ELR (cell line): Measurements from ENCODE around the gene WDFY4.
A peak's percentile ranks its signal among the peaks of the same experiment; 100 is the strongest.

Experiments used
- DNase-seq: peaks from one replicate; pipeline ENCODE4 v3.0.0-alpha.2; 2015; ENCODE audit warnings: low read depth

WDFY4 gene

DNA sequence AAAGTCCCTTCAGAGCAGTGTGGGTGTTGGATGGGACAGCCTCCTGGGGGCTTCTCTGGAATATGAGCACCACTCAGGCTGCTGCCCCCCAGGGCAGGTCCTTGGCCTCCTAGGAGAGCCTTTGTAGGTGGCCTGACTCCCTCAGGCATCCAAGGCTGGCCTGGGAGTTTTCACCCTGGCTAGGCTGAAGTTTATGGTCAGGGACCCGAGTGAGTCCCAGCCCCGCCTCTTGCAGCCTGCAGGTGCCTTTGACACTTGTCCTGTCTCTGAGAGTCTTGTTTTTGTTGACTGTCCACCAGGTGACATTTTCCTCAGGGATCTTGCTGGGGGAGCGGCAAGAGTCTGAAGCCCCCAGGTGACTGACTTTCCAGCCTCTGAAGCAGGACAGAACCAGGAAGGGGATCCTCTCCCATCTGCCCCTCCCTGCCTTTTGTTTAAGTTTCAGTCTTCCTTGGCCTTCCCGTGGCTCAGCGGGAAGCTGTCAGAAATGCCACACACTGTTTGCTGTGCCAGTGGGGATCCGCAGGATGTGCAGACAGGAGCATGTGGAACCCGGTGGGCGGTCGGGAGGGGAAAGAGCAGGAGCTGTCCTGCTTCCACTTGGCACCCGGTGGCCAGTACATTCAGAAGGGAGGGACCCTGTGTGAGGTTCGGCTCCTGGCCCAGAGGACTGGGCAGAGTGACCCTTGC lies 195.5 kb downstream of the WDFY4 start:
- DNase-seq = no peak

DNA sequence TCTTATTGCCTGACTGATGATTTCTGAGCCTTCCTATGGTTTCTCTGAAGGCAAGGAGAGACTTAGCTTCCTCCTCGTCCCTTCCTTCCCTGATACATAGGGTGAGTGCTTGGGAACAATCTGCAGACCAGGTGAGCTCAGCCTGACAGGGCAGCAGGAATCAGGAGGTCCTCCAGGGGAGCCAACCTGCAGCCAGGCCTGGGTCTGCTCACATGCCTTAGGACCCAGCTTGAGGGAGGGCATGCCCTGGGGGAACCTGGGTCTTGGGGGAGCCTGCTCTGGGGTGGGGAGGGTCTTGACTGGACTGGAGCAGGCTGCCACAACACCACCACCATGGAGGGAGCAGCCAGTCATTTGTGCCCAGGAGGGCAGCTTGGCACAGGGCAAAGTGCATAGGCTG lies 197.3 kb downstream of the WDFY4 start:
- no peak for DNase-seq

- DNase-seq = no peak
Observed at GRCh38 chr10:48882881-48883280, 198.2 kb downstream of the WDFY4 start.

- DNase-seq = no peak
Observed at GRCh38 chr10:48883701-48884100, 199.0 kb downstream of the WDFY4 start.

DNA sequence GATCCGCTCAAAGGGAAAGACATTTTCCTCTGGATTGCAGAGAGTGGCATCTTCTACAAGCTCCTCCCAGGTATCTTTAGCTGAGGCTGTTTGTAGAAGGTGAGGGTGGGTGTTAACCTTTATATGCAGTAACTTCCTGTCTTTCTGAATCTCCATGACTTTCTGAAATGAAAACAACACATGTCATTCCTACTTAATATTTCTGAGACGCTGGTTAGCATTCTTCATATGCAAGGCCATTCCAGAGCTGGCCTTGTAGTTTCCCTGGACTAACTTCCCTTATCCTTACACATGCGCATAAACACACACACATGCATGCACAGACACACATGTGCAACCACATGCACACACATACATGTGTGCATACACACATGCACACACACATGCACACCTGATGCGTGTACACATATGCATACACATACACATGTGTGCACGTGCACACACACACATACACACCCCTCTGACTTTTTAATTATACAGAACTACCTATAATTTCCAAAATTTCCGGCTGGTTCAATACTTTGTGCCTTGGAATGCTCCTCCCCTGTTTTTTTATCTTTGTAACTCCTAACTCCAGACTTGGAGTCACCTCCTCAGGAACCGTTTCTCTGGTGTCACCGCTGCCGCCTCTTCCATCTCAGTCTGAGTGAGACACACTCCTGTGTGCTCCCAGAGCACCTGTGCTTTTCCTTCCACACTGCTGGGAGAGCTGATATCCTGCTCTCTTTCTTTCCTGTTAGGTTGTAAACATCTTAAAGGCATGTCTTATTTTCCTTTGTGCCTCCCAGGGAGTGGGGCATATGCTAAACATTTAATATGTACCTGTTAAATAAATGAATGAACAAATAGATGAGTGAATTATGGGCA lies 199.7 kb downstream of the WDFY4 start:
- no peak for DNase-seq

DNA sequence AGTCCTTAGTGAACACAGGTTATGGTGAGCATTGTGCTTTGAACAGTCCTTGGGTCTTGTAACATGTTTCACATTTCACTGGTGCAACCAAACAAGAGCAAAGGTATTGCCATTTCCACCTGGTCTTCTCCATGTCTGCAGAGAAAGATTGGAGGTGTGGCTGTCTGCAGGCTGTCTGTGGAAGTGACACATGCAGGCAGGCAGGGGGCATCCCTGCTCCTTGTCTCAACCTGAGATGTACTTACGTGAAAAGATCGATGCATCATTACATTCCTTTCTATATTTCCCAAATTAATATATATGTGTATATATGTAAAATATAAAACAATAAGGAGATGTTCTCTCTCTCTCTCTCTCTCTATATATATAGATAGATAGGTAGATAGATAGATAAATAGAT lies 200.7 kb downstream of the WDFY4 start:
- DNase-seq = peak; percentile 27

DNA sequence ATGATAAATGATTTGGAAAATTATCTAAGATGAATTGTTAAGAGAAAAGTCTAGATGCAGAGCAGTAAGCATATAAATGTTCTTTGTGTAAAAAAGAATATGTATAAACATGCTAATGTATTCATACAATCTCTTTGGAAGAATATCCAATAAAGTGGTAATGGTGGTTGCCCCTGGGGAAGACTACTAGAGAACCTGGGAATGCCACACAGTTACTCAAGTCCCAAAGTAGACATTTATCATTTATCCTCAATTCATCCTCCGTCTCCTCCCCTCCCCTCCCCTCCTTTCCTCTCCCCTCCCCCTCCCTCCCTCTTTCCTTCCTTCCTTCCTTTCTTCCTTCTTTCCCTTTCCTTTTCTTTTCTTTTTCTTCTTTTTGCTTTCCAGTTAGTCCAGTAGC lies 203.3 kb downstream of the WDFY4 start:
- DNase-seq = no peak

DNA sequence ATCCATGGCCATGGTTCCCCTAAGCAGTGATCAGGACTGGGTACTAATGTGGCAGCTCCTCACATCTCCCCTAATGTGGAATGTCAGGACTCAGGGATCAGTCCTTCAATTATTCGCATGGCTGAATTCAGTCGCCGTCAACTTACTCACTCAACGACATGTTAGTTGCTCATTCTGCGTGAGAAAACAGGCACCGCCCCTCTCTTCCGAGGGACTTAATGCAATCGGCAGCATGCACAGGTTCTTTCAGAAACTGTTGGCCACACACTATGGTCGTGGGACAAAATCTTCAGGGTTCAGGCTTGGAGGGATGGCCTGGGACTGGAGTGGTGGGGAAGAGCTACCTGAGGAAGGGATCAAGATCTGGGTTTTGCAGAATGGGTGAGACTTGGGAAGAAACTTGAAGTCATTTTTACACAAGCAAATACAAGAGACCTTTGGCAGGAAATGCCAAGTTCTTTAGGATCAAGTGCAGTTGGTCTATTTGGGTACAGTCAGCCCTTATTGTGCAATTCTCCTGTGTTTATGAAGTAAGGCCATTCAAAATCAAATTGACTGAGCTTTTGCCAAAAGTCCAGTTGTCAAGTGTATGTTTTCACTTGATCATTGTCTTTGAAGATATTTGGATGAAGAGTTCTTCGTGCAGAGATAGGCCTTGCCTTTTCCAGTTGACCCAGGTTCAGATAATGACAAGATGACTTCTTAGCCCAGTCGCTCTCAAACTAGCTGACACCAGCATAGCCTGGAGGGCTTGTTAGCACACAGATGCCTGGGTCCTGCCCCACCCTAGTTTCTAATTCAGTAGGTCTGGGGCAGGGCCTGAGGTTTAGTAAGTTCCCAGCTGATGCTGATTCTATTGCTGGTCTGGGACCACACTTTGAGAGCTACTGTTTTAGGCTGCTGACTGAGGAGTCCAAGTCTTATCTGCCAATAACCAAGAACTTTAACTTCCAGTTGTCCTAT lies 206.5 kb downstream of the WDFY4 start:
- DNase-seq = no peak

GRCh38 chr10:48894911-48895802 lies 210.5 kb downstream of the WDFY4 start:
- DNase-seq = no peak

GRCh38 chr10:48895803-48896195 lies 211.1 kb downstream of the WDFY4 start:
- no peak for DNase-seq

- DNase-seq = peak; percentile 8
Observed at GRCh38 chr10:48896756-48897440, 212.2 kb downstream of the WDFY4 start.

DNA sequence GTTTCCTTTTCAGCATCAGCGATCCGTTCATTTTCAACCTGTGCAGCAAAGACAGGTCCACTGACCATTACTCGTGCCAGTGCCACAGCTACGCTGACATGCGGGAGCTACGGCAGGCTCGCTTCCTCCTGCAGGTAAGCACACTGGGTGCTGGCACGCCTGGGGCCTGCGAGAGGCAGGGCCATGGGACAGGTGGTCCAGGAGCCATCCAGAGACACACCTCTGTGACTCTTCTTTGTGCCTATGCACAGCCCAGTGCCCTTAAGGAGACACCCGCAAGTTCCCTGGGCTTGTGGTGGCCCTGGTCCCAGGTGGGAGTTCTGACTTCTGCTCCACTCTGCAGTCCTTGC lies 212.7 kb downstream of the WDFY4 start:
- DNase-seq = no peak

- no peak for DNase-seq
Observed at GRCh38 chr10:48898426-48898825, 213.8 kb downstream of the WDFY4 start.

DNA sequence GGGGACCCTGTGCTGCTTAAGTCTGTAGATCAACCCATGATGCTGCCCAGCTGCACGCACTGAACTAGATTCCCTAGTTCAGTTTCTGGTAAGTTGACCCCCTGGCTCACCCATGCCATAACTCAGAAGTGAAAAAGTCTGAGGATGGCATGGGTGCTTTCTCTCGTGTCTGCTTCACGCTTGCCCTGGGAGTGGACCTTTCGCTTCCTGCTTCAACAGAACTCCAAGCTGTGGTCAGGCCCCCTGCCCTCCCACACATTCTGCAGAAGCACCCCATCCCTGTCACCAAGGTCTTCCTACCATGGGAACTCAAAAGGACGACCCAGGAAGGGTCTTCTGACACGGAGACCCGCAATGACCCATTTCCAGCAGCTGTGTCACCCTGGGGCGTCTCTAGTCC lies 215.1 kb downstream of the WDFY4 start:
- no peak for DNase-seq

- DNase-seq = no peak
Observed at GRCh38 chr10:48900371-48900801, 215.7 kb downstream of the WDFY4 start.

DNA sequence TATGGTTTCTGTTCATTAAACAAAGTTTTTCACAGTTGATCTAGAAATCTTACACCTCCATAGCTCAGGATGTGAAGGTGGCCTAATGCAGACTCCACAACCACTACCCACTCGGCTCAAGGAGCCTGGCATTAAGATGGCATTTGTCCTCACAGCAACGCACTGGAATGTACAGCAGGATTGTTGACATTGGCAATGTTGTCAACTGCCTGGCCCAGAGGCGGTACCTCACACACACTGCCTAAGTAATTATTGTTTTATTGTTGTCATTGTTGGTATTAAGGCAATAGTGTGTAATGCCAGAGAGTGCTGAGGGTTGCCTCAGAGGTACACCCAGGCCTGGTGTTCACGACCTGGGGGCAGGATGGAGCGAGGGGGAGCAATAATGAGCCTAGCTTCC lies 216.6 kb downstream of the WDFY4 start:
- no peak for DNase-seq

- no peak for DNase-seq
Observed at GRCh38 chr10:48902096-48902495, 217.4 kb downstream of the WDFY4 start.

DNA sequence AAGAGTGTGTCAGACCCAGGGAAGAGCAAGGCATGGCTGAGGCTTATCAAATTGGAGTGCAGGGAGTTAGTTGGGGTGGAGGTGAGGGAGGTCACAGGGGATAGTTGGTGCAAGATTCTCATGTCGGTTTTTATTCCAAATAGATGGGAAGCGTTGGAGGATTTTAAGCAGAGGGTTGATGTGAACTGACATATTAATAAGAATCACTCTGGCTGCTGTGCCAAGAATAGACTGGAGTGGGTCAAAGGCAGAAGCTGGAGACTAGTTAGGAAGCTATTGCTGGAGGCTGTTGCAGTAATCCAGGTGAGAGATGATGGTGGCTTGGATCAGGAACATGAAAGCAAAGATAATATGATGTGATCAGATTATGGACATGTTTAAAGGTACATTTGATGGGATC lies 218.5 kb downstream of the WDFY4 start:
- DNase-seq = no peak

DNA sequence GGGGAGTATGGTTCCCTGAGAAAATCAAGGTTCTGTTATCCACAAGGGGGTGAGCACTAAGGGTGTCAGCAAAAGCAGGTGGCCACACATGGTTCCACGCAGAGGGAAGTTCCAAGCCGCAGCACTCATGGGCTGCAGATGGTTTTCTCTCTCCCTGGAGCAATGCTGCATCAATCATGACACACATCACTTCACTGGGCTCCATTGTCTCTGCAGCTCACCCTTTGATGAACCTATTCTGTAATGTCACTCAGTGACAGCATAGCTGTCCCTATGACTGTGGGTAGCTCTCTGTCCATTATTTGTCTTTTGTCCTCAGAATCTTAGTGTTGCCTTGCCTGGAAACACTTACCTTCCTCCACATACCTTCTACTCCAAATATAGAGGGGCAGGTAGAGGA lies 220.2 kb downstream of the WDFY4 start:
- no peak for DNase-seq

GRCh38 chr10:48905311-48905710 lies 220.6 kb downstream of the WDFY4 start:
- no peak for DNase-seq

DNA sequence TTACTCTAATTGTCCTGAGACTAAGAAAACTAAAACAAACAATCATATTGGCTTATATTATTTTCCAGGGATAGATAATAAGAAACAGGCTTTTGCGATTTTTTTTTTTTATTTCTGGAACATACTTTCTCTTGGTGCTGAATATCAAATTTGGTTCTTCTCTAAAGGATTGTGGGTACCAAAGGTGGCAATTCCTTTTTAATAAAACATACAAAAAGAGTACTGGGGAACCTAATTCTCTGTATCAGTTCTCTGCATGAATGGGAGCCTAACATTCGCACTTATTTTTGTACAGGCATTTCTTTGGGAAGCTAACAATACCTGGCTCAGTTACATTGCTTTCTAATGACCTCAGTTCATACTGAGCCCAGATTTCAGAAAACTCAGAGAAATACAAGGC lies 222.2 kb downstream of the WDFY4 start:
- DNase-seq = no peak
